Right kidney (tissue), 1 donor: ENCODE data around the gene MUCL3.
"Not testable (repeated sequence)": the region's sequence is repeated elsewhere in the genome, so short reads cannot be mapped to it uniquely, and the experiment has no call there.

Experiments
- DNase-seq: peaks from one replicate; pipeline ENCODE4 v3.0.0-alpha.2; 2016

MUCL3 gene

DNA sequence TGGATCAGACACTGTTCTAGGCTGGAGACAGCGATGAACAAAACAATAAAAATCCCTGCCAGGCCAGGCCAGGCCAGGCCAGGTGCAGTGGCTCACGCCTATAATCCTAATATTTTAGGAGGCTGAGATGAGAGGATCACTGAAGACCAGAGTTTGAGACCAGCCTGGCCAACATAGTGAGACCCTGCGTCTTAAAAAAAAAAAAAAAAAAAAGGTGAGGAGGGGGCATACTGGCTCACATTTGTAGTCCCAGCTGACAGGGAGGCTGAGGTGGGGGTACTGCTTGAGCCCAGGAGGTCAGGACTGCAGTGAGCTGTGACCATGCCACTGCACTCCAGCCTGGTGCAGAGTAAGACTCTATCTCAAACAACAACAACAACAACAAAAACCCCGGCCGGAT, 4.5 kb downstream of the MUCL3 start:
- no peak for DNase-seq

DNA sequence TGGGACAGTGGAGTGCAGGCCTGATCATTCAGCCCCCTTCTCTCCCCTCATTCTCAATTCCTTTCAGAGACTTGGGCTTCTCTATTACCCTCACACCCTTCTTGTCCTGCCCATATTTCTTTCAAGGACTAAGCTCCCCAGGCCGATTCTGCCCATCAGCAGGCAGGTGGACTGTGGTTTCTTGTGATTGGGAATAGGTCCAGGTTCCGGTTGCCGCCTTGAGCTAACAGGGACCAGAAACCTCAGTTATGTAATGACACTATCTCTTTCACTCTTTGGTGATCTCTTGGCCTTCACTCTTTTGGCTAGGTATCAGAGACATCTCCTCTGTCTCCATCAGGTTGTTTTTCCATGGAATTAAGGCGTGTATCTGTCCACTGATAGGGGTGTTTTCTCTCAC, 6.5 kb downstream of the MUCL3 start:
- no peak for DNase-seq

DNA sequence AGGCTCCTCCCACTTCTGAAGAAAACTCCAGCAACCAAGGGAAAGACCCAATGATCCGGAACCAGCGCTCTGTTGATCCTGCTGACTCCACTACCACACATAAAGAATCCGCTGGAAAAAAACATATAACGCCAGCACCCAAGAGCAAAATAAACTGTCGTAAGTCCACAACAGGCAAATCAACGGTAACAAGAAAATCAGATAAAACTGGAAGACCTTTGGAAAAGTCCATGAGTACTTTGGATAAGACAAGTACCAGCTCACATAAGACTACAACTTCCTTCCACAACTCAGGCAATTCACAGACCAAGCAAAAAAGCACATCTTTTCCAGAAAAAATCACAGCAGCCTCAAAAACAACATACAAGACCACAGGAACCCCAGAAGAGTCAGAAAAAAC, 8.0 kb downstream of the MUCL3 start:
- no peak for DNase-seq

DNA sequence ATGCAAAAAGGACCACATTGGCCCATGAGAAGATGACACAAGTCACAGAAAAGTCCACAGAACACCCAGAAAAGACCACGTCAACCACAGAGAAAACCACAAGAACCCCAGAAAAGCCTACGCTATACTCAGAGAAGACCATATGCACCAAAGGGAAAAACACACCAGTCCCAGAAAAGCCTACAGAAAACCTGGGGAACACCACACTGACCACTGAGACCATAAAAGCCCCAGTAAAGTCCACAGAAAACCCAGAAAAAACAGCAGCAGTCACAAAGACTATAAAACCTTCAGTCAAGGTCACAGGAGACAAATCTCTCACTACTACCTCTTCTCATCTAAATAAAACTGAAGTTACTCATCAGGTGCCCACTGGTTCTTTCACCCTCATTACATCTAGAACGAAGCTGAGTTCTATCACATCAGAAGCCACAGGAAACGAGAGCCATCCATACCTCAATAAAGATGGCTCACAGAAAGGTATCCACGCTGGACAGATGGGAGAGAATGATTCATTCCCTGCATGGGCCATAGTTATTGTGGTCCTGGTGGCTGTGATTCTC, 11.2 kb downstream of the MUCL3 start:
- no peak for DNase-seq

DNA sequence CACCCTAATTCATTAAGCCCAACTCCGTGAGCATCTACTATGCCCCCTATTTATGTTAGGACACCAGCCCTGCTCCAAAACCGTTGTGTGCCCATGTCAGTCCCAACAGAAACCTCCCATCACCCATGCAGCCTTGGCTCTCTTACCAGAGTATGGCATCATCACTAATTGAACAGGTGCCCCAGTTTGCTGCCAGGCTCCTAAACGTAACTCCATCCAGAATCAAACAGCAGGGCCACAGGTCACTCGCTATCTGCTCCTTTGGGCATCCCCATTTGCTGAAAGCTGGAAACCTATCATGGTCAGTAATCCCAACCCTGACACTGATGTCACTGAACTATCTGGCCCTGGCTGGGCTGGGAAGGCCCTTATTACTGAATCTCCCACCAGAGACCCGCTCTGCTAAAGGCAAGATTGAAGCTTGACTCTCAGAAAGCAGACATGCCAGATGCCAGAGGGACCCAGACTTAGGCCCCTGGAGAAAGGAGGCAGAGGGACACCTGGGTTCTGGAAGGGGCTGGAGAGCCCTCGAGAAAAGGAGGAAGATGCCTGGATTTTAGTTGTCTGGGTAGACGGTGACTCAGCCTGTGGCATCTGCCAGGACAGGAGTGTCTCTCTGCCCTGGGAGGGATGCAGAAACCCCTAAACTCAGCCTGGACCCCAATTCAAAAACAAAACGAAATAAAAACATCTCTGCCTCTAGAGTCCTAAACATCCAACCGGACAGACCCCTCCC, 14.0 kb downstream of the MUCL3 start:
- DNase-seq = no peak

DNA sequence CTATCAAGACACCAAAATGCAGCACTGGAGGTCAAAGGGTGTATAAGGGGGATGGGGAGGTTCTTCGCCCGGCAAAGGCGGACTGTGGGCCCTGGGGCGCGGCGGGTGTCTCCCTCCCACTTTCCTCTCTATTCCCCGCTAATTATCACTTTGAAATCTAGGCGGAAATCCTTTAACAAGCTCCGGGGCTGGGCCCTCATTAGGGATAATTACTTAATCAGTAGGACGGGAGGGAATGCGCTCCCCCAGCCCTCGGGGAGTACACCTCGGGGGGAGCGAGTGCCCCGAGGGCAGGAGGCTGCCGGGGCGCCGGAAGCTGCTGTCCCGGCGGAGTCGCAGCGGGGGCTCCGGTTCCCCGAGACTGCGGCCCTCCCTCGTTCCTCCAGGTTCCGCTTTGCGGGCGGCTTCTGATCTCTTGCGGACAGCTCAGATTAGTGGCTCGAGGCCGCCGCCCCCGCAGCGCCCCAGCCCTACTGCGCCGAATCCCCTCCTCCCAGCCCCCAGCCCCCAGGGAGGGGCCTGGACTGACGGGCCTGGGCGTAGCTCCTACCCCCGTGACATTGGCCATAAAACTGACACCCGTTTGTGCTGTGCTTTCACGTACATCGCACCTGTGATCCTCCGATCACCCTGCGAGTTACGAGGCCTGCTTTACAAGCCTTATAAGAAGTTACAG, 14.7 kb downstream of the MUCL3 start:
- peak; percentile 65 for DNase-seq

DNA sequence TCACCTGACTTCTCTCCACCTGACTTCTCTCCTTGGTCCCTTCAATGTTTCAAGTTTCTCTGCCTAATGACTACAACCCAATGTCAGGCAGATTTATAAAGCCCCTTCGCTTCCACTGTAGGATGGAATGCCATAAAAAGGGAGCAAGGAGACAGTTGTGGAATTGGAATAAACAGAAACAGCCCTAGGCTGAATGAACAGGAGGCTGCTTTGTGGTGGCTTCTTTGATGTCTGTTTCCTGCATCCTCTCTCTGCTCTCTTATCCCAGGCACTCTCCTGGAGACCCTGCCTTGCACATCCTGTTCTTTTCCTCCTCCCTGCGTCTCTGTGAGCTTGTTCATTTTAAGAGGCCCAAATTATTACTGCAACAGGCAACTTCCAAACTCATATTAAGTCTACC, 16.9 kb downstream of the MUCL3 start:
- DNase-seq = no peak

DNA sequence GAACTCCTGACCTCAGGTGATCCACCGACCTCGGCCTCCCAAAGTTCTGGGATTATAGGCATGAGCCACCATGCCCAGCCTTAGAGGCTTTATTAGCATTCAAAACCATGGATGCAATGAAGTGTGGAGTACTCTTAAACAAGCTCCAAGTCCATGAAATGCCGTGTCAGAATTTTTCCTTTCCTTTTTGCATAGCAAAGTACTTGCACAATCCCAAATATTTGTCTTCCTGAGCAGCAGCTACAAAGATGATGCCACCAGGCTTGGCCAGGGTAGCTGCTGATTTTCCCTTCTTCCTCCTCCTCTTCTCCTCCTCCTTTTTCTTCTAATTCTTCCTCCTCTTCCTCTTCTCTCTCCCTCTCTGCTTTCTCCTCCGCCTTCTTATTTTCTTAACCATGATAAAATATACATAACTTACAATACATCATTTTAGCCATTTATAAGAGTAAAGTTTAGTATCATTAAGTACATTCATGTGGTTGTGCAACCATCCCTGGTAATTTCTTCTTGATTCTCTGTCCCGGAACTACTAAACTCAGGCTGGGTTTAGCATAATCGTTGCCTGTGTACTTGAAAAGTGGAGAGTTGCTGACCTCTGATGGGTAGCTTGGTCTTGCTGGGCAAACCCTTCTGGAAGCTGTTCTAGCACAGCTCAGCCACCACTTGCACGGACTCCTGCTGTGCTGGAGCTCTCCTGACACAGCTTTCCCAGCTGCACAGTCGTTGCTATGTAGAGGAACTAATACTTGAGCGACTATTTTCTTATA, 20.3 kb downstream of the MUCL3 start:
- no peak for DNase-seq

DNA sequence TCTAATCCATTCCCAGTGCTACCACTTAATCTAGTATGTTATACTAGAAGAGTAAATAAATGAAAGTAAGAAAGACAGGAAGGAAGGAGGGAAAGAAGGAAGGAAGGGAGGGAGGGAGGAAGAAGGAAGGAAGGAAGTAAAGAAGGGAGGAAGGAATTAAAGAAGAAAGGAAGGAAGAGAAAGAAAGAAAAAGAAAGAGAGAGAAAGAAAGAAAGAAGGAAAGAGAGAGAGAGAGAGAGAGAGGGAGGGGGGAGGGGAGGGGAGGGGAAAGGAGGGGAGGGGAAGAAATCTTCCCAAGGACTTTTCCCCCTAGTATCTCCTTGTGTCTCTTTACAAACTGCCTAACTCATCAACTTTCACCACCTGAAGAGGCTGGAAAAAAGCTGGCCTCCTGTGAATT, 21.9 kb downstream of the MUCL3 start:
- no peak for DNase-seq

DNA sequence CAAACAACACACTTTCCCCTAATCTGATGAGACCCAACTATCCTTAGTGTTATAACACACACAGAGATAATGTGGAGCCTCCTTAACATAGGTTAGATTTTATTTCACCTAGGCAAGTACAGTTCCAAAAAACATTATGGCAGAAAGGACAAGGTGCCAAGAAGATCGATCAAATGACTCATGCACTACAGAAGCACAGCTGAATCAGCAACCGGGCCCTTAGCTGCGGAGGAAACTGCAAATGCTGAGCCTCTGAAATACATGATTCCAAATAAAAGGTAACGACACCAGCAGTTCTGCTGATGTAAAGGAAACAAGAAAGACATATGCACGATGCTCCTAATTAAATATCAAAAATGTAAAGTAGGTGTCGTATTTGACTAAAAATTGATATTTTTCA, 22.9 kb downstream of the MUCL3 start:
- DNase-seq = no peak

DNA sequence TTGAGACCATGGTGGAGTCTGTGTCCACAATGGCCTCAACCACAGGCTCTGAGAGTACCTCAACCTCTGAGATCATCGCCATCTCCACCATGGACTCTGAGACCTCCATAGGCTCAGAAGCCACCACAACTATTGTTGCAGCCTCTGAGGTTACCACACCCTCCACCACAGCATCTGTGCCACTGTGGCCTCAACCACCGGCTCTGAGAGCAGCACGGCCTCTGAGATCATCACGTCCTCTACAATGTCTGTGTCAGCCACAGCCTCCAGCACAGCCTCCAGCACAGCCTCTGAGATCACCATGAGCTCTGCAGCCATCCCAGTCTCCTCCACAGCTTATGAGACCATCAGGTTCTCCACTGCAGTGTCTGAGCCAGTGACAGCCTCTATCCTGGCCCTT, 23.3 kb downstream of the MUCL3 start:
- DNase-seq = no peak

DNA sequence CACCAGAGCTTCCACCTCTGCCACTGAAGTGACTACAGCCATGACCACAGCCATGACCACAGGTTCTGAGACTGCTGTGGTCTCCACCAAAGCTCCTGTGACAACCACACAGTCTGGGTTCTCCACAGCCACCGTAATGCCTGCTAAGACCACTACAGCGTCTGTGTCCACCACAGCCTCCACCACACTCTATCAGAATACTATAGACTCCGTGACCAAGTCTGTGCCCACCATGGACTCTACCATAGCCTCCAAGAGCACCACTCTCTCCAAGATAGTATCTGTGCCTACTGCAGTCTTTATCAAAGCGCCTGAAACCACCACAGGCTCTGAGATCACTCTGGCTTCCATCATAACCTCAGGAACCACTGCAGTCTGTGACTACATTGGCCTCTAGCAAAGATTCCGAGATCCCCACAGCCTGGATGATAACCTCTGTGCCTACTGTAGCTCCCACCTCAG, 24.4 kb downstream of the MUCL3 start:
- no peak for DNase-seq

DNA sequence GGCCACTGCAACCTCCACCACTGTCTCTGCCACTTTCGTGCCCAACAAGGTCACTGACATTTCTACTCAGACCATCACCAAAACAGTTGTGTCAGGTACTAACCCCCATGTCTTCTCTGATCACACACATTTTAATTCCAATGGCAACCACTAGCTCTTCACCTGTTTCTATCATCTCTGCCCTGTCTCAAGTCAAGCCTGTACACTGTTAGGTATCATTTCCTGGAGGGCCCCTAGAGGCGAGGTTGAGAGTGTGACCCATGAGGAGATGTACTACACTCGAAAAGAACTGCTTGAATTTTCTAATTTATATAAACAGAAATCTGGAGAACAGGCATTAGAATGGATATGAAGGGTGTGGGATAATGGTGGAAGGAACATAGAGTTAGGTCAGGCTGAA, 25.4 kb downstream of the MUCL3 start:
- no peak for DNase-seq

DNA sequence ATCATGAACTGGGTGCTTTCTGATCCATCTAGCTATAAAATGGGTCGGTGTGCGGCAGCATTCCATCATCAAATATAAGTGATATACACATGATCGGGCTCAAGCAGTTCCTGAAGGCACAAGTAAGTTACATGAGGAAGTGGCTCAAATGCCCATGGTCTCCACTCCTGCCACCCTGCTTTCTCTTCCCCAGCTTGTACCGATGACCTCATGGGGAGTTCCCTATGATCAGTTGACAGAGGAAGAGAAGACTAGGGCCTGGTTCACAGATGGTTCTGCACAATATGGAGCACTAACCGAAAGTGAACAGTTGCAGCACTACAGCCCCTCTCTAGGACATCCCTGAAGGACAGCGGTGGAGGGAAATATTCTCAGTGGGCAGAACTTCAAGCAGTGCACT, 28.4 kb downstream of the MUCL3 start:
- DNase-seq = not testable (repeated sequence)

DNA sequence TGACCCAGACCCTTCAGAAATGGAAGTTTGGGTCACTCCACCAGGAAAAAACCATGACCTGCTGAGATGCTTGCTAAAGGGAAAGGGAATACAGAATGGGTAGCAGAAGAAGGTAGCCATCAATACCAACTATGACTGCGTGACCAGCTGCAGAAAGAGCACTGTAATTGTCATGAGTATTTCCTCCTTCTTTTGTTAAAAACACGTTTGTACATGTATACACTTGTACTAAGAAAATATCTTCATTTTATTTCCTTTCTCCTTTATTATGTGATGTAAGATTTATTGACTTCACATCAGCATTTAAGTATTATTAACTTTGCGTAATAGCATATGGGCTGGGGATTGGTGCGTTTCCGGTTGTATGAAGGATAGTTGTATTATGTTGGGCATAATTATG, 30.2 kb downstream of the MUCL3 start:
- no peak for DNase-seq

DNA sequence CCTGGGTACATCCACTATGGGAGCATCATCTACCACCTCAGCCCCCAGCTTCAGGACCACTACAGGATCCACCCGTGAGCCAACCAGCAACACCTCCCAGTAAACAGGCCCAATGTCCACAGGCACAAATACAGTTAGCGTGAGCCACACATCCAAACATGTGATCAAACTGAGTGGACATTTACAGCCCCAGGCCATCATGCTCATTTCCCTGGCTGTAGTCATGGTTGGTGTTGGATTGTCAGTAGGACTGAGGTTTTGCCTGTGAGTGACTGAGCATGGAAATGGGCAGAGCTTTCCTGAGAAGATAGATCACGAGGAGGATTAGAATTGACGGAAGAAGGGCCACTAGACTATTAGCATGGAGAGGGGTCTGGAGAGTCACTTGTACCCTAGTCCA, 32.0 kb downstream of the MUCL3 start:
- DNase-seq = no peak

DNA sequence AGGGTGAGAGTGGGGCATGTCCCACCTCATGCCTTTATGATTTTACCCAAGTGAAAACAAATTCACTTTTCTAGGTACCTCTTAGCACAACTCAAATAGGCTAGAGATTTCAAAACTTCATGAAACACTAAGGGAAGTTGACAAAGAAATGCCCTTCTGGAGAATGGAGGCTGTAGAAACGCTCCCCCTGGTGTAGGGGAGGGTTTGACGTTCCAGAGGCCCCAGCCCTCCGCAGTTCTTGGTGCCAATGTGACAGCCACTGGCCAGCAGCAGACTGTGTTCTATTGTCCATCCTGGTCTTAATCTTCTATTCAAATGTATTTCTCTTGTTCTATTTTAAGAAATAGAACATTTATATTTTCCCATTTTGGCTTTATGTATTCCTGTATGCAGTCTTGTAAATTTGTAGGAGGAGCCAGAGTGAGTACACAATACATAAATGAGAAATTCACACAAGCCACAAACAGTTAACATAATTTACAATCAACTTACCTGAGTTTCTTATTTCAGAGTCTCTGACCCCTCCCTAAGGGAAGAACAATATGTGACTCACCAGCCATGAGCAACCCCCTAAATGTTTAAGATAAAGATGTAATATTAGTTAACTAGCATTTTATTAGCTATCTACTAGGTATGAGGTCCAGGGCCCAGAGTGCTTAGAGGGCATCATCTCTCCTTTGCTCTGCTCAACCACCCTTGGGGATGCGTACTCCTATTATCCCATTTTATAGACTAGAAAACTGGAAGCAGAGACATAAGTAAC, 33.9 kb downstream of the MUCL3 start:
- DNase-seq = no peak

DNA sequence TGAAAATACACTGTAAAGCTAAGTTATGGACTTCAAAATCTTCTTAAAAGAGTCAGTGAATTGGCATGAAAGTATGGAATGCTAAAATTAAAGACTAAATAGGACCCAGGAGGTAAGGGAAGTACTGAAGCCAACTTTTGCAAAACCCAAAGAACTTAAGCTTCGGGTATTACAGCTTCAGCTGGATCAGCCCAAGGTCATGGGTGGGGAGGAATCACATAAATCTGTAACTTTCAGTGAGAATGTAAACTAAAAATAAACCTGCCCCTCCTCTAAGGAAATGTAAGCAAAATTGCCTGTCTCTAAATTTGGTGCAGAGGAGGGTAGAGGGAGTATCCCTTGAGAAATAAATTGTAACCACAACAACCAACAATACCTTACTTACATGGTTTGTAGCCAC, 38.4 kb downstream of the MUCL3 start:
- no peak for DNase-seq

DNA sequence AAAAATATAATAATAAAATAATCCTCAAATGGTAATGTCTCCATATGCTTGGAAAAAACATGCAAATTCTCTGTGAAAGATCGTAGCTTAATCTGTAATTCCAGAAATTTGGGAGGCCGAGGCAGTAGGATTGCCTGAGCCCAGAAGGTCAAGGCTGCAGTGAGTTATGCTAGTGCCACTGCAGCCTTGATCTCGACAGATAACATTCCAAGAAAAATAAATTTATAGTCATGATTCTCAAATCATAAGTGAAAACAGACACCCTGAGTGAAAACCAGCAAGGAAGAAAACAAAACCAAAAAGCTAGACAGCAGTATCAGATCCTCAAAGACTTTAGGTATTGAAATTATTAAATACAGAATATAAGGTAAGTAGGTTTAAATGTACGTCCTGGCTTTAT, 38.9 kb downstream of the MUCL3 start:
- no peak for DNase-seq

DNA sequence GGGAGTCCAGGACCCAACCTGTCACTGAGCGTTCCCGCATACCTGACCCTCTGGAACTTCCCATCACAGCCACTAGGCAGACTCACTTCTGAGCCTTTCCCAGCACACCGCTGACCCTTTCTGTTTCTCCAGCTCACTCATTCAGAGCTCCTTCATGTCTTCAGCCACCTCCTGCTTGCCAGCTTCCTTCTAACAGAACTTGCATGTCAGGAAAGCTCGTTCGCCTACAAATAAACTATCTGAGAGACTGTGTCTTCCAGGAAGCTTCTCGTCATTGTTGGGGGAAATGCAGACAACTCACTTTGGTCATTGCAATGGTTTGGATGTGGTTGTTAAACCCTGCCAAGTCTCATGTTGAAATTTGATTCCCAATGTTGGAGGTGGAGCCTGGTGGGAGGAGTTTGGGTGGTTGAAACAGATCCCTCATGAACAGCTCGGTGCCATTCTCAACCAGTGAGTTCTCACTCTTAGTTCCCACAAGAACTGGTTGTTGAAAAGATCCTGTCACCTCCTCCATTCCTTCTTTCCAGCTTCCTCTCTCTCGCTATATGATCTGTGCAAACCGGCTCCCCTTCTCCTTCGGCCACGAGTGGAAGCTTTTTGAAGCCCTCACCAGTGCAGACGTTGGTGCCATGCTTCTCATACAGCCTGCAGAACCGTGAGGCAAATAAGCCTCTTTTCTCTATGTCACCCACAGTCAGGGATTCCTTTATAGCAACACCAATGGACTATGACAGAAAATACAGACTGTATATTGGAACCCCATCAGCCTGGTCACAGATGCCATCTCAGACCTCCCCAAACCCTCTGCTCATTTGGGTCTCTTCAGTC, 41.4 kb downstream of the MUCL3 start:
- DNase-seq = peak; percentile 50

DNA sequence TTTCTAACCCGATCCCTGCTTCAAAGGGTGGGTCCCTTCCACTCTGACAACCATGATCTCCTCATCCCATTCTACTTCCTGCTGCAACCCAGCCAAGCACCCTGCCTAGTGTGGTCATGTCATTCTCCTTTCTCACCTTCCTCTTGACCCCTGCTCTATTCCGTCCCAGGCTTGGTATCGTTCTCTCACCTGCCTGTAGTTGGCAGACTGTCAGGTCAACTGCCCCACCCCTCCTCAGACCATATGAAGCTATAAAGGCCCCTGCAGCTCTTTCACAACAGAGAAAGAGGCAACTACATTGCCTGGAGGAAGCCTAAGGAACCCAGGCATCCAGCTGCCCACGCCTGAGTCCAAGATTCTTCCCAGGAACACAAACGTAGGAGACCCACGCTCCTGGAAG, 42.7 kb downstream of the MUCL3 start, which contains the start of gene MUC21:
MUC21 (plus strand) TSS at position 280 of the 400 bp plus-strand sequence. CDS start 241 bp downstream, outside the sequence.
- no peak for DNase-seq
